Breast epithelium (tissue), 3 donors: ENCODE data around the gene PDYN.
"Not testable (repeated sequence)": the region's sequence is repeated elsewhere in the genome, so short reads cannot be mapped to it uniquely, and the experiment has no call there.

Experiments used
- CTCF ChIP-seq, 3 donors: fragments of 450-650 bp; IDR thresholded peaks; one replicate each; pipeline ENCODE4 v1.5.1; 2016 to 2017; ENCODE audit warnings: antibody characterized with exemption in 3 of 3, mild to moderate bottlenecking in 3 of 3, moderate library complexity in 3 of 3
- POLR2A ChIP-seq: fragments of 450-650 bp; IDR thresholded peaks from one replicate; pipeline ENCODE4 v1.6.1; 2016; ENCODE audit warnings: antibody characterized with exemption, mild to moderate bottlenecking, moderate library complexity

GRCh38 chr20:2036357-2036756, 42.5 kb upstream of the PDYN start:
- not testable (repeated sequence) for TF ChIP-seq CTCF (IDR thresholded peaks at IDR 0.05); POLR2A
